HG03060 (cell line): ENCODE results near the gene TMEM63B.
"Not testable (repeated sequence)": the region's sequence is repeated elsewhere in the genome, so short reads cannot be mapped to it uniquely, and the experiment has no call there.

Source experiments
- ATAC-seq: cut with Tn5 transposase; IDR thresholded peaks from one replicate; pipeline ENCODE4 v1.9.1; 2021; ENCODE audit warnings: low read depth, moderate number of reproducible peaks; ENCODE audit not compliant: unreplicated experiment

Gene TMEM63B

DNA sequence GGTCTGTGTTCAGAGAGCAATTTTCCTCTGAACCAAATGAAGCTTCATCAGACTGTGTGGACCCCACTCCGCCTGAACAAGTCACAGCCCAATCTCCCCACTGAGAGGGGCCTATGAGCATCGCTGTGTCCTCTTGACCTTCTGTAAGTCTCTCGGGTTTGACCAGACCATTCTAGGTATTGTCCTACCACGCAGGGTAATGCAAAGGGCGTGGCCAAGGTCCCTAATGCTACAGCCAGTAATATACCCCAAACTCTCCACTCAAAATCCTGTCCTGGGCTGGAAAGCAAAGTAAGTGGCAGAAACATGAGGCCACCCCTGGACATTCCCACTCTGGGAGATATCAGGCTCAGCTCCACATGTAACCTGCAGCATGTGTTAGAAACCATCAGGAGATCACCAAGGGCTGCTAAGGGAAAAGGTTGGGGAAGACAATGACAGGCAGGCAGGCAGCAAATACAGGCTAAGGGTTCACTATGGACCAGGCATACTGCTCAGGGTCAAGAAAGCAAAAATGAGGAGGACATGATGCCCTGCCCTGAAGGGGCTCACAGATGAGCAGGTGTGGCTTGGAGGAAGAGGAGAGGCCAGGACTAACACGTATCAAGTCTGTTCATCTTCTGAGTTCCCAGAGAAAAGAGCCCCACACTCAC is 33.5 kb upstream of the TMEM63B start:
- no peak for ATAC-seq

DNA sequence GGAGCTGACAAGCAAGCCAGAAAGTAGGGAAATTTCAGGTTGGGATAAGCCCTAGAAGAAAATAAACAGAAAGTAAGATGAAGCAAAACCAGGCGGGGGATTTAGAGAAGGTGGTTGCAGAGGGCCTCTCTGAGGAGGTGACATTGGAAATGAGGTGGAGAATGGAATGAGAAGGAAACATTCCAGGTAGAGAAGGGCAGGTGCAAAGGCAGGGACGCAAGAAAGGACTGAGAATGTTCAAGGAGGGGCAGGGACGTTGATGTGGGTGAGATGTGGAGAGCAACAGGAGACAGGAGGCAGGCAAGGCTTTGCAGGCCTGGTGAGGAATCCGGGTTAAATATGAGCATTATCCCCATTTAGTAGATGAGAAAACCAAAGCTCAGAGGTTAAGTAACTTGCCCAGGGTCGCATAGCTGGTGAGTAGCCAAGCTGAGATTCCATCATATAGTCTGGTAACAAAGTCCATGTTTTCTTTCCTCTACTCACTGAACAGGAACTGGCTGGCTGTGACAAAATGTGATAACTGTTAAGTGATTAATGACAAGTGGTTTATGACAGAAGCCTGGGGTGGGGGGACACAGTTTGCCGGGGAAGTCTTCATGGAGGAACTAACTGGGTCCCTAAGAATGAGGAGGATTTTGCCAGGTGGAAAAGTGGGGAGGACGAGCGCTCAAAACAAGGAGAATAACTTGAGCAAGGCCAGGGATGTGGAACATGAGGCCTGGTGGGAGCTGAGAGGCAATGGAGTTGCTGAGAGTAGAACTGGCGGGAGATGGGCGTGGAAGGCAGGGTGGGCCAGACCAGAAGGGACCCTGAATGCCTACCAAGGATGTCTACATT is 32.7 kb upstream of the TMEM63B start:
- ATAC-seq: no peak

DNA sequence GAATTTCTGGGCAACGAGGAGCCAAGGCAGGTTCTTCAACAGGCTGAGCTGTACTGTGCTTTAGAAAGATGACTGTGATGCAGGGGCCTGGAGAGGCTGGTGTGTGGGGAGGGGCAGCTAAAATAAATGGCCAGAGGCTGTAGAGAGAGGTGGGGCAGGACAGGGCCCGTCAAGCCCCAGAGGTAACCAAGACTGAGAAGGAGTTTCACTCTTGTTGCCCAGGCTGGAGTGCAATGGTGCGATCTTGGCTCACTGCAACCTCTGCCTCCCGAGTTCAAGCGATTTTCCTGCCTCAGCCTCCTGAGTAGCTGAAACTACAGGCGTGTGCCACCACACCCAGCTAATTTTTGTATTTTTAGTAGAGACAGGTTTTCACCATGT is 32.1 kb upstream of the TMEM63B start:
- not testable (repeated sequence) for ATAC-seq

DNA sequence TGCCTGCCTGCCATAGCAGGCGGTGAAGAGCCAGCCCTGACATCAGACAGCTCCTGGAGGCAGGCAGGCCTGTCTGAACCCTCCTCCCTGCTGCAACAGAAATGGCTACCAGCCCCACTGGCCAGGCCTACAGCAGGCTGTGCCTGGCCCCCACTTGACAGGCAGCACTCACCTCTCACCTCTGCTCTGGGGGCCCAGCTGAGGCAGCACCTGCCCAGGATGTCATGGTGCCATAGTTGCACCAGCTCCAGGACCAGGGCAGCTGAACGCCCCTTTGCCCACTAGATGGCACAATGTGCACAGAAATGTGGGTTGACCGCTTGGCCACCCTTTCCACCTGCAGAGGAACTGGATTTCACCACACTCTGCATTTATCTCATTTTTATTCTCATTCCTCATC is 30.7 kb upstream of the TMEM63B start:
- no peak for ATAC-seq

DNA sequence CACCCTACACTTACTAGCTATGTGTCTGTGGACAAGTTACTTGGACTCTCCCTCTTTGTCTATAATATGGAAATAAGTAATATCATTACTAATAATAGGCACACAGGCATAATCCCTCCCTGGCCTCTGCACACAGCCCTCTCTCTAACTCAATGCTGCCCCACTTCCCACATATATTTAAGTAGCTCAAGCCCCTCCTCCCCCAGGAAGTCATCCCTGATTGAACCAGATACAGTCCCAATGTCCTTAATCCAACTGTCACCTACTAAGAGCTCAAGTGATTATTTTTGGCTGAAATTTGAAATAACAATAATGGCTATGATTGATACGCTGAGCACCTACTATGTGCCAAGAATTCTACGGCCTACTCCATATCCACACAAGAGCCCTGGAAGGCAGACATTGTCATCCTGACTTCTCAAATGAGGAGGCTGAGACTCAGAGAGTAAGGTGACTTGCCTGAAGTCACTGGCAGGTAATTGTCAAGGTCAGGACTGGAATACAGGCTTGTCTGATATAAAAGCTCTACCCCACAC is 29.5 kb upstream of the TMEM63B start:
- no peak for ATAC-seq

DNA sequence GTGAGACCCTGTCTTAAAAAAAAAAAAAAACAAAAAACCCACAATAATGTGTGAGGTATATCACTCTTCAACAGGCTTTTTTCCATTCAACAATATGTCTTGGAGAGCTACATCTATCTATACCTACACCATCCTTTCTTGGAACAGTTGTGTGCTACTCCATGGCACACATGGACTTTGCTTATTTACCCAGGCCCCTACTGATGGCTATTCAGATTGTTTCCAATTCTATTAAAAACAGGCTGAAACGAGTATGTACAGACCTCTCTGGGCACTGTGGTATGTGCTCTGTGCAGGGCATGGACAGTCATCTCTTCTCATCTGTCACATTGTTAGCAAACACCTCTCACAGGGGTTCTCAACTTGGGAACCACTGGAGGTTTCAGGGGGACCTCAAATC is 28.2 kb upstream of the TMEM63B start:
- ATAC-seq: no peak

DNA sequence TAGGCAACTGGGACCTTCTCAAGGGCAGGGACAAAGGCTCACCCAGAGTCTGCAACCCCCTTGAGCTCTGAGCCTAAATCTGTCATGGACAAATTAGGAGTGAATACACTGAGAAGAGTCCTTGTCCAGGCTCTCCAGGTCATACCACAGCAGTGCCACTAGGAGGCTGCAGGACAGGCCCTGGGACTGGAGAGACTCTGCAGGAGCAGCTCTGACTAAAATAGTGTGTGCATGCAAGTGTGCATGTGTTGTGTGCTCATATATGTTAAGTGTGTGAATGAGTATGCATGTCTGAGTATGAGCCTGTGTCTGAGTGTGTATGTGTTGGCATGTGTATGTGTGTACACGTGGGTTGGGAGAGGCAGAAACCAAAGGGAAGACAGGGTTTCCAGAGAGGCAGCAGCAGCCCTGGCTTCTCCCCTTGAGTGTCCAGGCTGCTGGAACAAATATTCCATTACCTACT is 27.2 kb upstream of the TMEM63B start:
- ATAC-seq: no peak

DNA sequence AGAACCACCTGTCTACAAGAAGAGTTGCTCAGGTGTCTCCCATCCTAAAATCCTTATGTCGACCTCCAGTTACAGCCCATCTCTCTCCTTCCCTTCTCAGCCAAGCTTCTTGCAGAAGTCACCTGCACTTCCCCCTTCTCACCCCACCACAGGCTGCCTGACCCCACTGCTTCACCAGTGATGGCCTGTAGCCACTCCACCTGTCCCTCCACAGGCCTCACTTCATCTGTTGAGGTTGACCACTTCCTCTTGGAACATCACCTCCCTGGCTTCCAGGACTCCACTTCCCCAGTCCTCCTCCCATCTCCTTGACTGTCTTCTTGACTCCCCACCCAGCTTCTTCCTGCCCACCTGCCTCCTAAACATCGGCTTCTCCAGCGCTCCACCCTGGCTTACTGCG is 25.5 kb upstream of the TMEM63B start:
- ATAC-seq: no peak

DNA sequence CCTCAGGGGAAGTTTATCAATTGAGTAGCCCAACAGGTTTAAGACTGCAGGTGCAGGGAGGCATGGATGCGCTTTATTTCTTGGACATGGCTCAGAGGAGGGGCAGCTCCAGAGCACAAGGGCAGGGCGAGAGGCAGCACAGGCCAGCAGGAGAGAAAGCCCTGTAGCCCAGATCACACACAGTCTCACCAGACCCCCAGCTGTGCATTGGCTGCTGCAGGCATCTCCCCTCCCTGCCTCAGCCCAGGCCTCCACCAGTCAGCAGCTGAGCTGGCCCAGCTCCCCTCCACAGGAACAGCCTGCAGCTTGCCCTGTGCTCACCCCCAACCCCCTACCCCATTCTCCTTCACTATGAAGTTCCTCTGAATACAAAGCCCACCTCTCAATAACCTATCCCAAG is 24.8 kb upstream of the TMEM63B start:
- no peak for ATAC-seq

DNA sequence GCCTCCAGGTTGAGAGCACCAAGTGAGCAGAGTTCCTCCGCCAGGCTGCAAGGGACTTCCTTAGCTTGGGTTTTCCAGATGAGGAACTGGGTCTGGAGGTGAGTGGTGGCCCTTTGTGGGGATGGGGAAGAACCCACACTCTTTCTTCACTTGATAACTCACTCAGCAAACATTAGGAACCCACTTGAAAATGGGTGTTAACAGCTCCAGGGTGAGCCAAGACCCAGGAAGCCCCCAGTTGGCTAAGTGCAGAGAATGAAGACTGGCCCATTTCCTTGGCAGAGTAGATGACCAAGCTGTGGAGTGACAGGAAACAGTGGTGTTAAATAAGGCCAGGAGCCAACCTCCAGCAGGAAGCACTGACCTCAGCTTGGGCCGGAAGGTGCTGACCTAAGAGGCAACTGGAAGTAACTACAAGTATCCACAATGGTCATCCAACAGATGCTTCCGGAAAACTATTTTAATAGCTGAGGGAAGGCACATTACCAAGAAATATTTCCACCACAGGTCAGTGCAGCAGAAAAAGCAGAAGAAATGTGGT is 22.8 kb upstream of the TMEM63B start:
- ATAC-seq: no peak

DNA sequence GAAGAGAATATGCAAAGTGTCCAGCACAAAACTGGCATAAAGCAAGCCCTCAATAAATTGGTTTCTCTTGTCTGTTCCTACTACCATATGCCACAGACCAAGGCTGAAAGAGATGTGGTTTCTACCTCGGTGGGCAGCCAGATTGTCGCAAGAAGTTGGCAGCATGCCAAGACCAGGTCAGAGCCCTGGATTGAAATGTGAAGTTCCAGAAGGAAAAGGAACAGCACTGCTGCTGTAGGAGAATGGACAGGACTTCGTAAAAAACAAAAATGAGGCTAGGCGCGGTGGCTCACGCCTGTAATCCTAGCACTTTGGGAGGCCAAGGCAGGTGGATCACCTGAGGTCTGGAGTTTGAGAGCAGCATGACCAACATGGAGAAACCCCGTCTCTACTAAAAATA is 22.2 kb upstream of the TMEM63B start:
- ATAC-seq: no peak

DNA sequence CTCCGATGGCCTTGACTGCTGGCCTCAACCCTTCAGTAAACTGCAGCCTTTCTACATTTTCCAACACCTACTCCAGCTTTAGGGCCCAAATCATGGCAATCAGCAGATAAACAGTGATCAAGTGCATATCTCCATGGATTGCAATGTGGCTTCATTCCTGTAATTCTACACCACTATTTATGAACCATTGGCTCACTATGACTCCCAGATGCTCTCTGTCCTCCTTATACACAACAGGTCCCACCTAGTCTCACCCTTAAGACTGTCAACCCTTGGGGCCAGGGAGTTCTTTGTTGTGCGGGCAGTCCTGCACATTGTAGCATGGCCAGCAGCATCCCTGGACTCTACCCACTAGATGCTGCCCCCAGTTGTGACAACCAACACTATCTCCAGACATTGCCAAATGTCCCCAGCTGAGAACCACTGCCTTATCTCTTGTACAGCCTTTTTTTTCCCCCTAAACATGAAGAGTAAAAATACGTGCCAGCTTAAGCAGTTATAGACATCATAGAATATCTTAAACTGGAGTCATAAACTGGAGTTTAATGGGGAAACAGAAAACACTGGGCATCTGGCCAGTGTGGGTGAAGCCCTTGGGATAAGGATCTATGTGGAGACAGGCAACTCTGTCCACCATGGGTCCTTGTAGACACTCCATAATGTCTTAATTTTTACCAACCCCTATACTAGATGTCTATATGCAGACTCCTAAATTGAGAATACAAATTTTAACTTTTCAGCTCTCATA is 21.2 kb upstream of the TMEM63B start:
- ATAC-seq: no peak

DNA sequence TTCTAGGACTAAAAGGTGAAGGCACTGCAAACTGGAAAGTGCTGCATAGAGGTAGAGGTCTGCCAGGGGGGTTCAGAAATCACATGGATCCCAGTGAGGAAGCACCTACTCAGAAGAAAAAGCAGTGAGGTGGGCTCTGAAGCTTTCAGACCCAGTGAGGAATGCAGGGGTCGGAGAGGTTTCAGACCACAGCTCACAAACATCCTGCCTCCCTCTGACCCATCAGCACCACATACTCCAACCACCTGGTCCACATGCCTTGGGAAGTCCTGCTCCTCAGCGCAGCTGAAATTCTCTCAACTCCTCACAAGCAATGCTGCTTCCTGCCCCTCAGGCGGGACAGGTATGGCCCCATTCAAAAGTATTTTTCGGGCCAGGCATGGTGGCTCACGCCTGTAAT is 20.3 kb upstream of the TMEM63B start:
- no peak for ATAC-seq

DNA sequence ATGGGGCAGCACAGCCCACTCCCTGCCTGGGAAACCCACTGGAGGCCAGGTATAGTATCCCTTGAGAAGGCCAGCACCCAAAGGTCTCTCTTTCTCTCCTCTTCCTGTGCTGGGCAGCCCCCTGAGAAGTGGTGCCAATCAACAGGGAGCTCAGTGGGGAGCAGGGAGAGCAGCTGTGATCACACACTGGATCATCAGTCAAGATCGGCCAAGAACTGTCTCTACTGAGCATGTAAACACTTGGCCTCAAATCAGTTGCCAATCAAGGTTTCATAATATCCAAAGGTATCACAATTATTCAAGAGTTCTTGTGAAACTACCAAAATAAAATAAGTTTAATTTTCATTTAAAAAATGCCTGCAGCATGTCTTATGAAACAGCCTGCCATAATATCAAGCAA is 18.9 kb upstream of the TMEM63B start:
- no peak for ATAC-seq

DNA sequence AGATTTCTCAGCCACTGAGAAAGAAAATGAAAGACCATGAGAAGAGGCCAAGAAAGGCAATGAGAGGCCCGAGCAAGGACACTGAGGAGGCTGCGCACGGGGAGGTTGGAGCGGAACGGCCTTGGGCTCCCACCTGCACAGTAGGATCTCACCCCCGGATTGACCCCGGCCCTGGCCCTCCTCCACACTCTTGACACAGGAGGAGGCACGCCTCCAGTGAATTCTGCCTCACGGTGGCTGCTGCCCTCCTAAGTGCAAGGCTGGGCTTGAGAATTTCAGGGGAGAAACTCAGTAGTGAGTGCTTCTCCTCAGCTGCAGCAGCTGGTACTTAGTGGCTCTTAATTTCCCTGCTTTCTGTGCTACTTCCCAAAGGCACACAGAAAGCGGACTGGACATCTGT is 18.1 kb upstream of the TMEM63B start:
- no peak for ATAC-seq

DNA sequence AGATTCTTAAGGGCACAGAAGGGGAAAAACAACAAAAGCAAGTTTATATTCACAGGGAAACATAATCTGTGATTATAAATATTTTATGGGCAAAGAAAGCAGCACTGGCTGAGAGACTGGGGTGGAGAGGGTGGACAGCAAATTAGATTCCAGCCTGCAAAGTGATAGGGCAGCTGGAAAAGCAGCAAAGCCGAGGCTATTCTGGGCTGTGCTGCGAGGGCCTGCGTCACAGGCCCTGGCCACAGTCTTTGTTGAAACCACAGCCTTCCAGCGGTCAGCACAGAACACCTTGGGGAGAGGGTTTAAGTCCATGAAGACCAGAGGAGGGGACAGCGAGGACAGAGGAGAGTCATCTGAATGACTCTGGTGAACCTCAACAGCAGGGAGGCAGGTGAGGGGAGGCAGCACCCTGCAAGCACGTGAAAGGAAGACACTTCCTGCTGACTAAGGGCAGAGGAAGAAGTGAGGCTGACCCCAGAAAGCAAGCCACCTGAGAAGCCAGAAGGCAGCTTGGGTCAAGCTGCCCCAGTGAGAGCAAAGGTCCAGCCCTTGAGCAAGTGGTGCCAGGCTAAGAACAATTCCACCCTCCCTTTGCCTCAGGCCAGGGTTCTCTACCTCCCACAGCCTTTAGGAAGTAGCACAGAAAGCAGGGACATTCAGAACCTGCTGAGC is 17.2 kb upstream of the TMEM63B start:
- no peak for ATAC-seq

DNA sequence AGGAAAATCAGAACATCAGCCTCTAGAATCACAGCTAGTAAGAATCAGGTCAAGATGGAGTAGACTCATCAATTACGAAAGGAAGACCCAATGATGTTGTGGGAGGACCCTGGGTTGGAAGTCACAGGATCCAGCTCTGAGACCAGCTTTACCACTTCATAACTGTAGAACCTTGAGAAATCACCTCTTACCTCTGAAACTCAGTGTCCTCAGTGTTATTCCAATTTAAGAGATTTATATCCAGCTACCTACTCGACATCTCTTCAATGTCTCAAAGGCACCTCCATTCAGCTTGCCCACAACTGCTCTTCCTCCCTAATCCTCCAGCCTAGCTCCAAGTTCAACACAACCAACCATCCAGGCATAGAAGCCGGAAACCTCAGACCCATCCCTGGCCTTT is 16.4 kb upstream of the TMEM63B start:
- ATAC-seq: no peak

DNA sequence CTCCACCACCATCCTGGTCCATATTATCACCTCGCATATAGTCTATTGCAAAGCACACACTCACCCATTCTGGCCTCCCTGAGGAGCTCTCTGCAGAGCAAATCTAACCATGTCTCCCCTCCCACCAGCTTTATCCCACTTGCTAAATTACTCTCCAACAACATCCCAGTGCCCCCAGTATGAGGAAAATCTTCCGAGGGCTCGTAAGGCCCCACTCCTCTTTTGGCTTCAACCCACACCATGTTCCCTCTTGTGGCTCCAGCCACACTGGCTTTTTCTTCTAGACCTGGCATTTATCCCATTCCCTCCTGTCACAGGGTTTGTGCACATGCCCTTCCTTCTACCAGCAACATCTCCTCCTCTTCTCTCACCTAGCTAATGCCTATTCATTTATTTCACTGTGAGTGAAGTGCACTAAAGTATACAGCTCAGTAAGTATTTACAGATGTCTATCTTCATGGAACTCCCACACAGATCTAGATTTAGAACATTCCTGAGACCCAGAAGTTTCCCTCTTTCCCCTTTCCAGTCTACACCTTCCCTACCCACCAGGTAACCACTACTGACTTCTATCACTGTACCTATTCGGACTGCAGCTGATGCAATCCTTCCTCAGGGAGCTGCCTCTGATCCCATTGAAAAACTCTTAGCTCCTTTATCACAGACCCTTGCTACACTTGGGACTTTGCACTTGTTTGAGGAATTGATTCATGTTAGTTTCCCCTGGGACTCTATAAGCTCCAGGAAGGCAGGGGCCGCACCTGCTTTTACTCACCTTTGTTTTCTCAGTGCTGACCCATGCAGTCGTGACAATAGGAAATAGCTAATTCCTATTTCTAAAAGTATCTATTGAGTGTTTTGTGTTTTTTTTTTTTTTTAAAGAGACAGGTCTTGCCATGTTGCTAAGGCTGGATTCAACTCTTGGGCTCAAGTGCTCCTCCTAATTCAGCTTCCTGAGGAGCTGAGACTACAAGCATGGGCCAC is 15.6 kb upstream of the TMEM63B start:
- no peak for ATAC-seq

DNA sequence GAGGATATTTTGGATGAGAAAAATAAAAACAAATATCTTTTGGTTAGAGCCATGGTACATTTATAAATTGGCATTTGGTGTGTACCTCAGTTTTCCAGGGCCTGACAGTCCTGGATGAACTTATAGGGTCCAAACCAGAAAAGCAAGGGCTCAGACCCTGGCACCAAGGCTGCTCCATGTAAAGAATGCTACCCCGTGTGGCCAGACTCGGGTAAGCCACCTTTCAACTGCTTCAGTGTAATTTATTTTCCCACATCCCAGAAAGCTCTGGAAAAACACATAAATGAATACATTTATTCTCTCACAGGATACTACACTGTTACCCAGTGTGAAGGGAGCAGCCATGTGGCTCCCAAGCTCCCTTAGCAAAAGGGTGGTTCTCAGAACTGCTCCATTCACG is 13.9 kb upstream of the TMEM63B start:
- no peak for ATAC-seq
